ENCODE data around the gene DNAJB8. TPM values are rescaled to one million over a fixed set of nuclear protein-coding genes. Genes with fewer than 3 reads are reported as not detected.

DNAJB8 gene
- total RNA-seq, 4 donors from 2014 or later = not detected

- 53 to 67% methylated on average over 10 to 11 of the region's 11 CpGs for WGBS, 2 donors
- DNase-seq (ENCODE audit: low spot score in 2 of 2) = no peak
- TF ChIP-seq POLR2A (IDR thresholded peaks at IDR 0.05) (no peak), CTCF (IDR thresholded peaks at IDR 0.05) (no peak), EP300 (IDR thresholded peaks at IDR 0.05) (no peak)
Observed at GRCh38 chr3:128463354-128463753, 3.3 kb downstream of the DNAJB8 start.

GRCh38 chr3:128462931-128463330 is 3.8 kb downstream of the DNAJB8 start:
- H3K9me3 ChIP-seq = no peaks in the 10 kb centered on the region
- H3K4me3 ChIP-seq = no peak overlapping the region
- 88 to 89% methylated on average over 20 of the region's 20 CpGs for WGBS, 2 donors
- no peak for DNase-seq (ENCODE audit: low spot score in 2 of 2)
- H3K27me3 ChIP-seq = peaks cover 0 to 16% of the 10 kb centered on the region in 2 donors
- H3K4me1 ChIP-seq = no peaks in the 10 kb centered on the region
- H3K36me3 ChIP-seq = no peaks in the 10 kb centered on the region
- TF ChIP-seq EP300 (IDR thresholded peaks at IDR 0.05) = no peak
- TF ChIP-seq CTCF (IDR thresholded peaks at IDR 0.05) = no peak
- no peak for TF ChIP-seq POLR2A (IDR thresholded peaks at IDR 0.05)
- no peak overlapping the region for H3K27ac ChIP-seq

More at GRCh38 chr3:128463354-128463753, 3.3 kb downstream of the DNAJB8 start:
- Histone ChIP-seq H3K9me3 (no peaks in the 10 kb centered on the region), H3K36me3 (no peaks in the 10 kb centered on the region), H3K27me3 (peaks cover 0 to 18% of the 10 kb centered on the region in 2 donors), H3K4me3 (no peak overlapping the region), H3K4me1 (no peaks in the 10 kb centered on the region), H3K27ac (no peak overlapping the region)

GRCh38 chr3:128462341-128462910 is 4.3 kb downstream of the DNAJB8 start:
- TF ChIP-seq EP300 (IDR thresholded peaks at IDR 0.05) (no peak), POLR2A (IDR thresholded peaks at IDR 0.05) (no peak), CTCF (IDR thresholded peaks at IDR 0.05) (no peak)
- H3K36me3 ChIP-seq = no peaks in the 10 kb centered on the region
- peaks cover 0 to 18% of the 10 kb centered on the region in 2 donors for H3K27me3 ChIP-seq
- WGBS, 2 donors = 95% methylated on average over 23 of the region's 23 CpGs
- no peak overlapping the region for H3K27ac ChIP-seq
- H3K4me1 ChIP-seq = no peaks in the 10 kb centered on the region
- no peaks in the 10 kb centered on the region for H3K9me3 ChIP-seq
- no peak for DNase-seq (ENCODE audit: low spot score in 2 of 2)
- no peak overlapping the region for H3K4me3 ChIP-seq

GRCh38 chr3:128461731-128462130 is 5.0 kb downstream of the DNAJB8 start:
- no peaks in the 10 kb centered on the region for H3K36me3 ChIP-seq
- no peak overlapping the region for H3K4me3 ChIP-seq
- DNase-seq (ENCODE audit: low spot score in 2 of 2) = no peak
- whole genome bisulfite sequencing, 2 donors = 81 to 84% methylated on average over 12 of the region's 12 CpGs
- H3K9me3 ChIP-seq = no peaks in the 10 kb centered on the region
- no peak for TF ChIP-seq POLR2A (IDR thresholded peaks at IDR 0.05)
- no peak for TF ChIP-seq EP300 (IDR thresholded peaks at IDR 0.05)
- TF ChIP-seq CTCF (IDR thresholded peaks at IDR 0.05) = no peak
- peaks cover 0 to 25% of the 10 kb centered on the region in 2 donors for H3K27me3 ChIP-seq
- no peaks in the 10 kb centered on the region for H3K4me1 ChIP-seq
- H3K27ac ChIP-seq = no peak overlapping the region

GRCh38 chr3:128459461-128459820 is 7.2 kb downstream of the DNAJB8 start:
- Histone ChIP-seq H3K27ac (no peak overlapping the region), H3K9me3 (no peaks in the 10 kb centered on the region), H3K4me3 (no peak overlapping the region), H3K27me3 (peaks cover 0 to 21% of the 10 kb centered on the region in 2 donors), H3K36me3 (no peaks in the 10 kb centered on the region), H3K4me1 (no peaks in the 10 kb centered on the region)
- no peak for DNase-seq (ENCODE audit: low spot score in 2 of 2)
- TF ChIP-seq EP300 (IDR thresholded peaks at IDR 0.05) = no peak
- TF ChIP-seq POLR2A (IDR thresholded peaks at IDR 0.05) = no peak
- no peak for TF ChIP-seq CTCF (IDR thresholded peaks at IDR 0.05)
- WGBS, 2 donors = 60 to 82% methylated on average over 4 to 9 of the region's 9 CpGs
